SK-N-SH (cell line): ENCODE measurements around the gene ABRACL. TPM values are rescaled to one million over a fixed set of nuclear protein-coding genes. Genes with fewer than 3 reads are reported as not detected.

Experiments
- CTCF ChIA-PET: fragments of 300-600, 350-600 bp; formaldehyde crosslinking; extraction: SDS; loops from one replicate; lab custom pipeline; 2021; lab: Yijun Ruan, JAX
- POLR2A ChIA-PET: fragments of 350-600 bp; sonication (Branson Sonifier 250); formaldehyde crosslinking; extraction: SDS; loops from one replicate; lab custom pipeline; 2020; ENCODE audit warnings: antibody characterized with exemption, inconsistent platforms; lab: Yijun Ruan, JAX
- DNase-seq: peaks from one replicate; pipeline ENCODE4 v3.0.0; 2012
- H2AFZ ChIP-seq: fragments of 200-600 bp; sonication (generic); 2 replicates; pipeline ENCODE4 v1.8.1; 2016; ENCODE audit warnings: antibody characterized with exemption, mild to moderate bottlenecking, low read depth
- H3F3A ChIP-seq: fragments of 200-600 bp; sonication (generic); replicated peaks from 2 replicates; pipeline ENCODE3; 2016; ENCODE audit warnings: antibody characterized with exemption, mild to moderate bottlenecking; ENCODE audit not compliant: insufficient read depth
- H3K27ac ChIP-seq, 2 experiments: fragments of 200-500 bp in 1 of 2; fragments of 200-600 bp in 1 of 2; sonication (Bioruptor generic) in 1 of 2; sonication (generic), shearing (Covaris generic) in 1 of 2; 2 replicates each; pipeline versions ENCODE4 v1.5.1 to v1.6.1; 2014 to 2016; ENCODE audit warnings: low read depth in 2 of 2, inconsistent platforms in 1 of 2, low read length in 1 of 2, mild to moderate bottlenecking in 1 of 2, mixed read lengths in 1 of 2
- H3K27me3 ChIP-seq: fragments of 200-600 bp; sonication (generic), shearing (Covaris generic); 2 replicates; pipeline ENCODE4 v1.6.1; 2016; ENCODE audit warnings: mixed run types; ENCODE audit not compliant: insufficient read depth
- H3K36me3 ChIP-seq, 2 experiments: fragments of 200-500 bp in 1 of 2; fragments of 200-600 bp in 1 of 2; sonication (Bioruptor generic) in 1 of 2; sonication (generic) in 1 of 2; replicated peaks in 1 of 2; 2 replicates each; pipeline versions ENCODE3 to v1.5.1; 2014 to 2016; ENCODE audit warnings: low read length in 1 of 2, mild to moderate bottlenecking in 1 of 2; ENCODE audit not compliant: insufficient read depth in 2 of 2, control insufficient read depth in 1 of 2
- H3K4me1 ChIP-seq, 2 experiments: fragments of 200-500 bp in 1 of 2; fragments of 200-600 bp in 1 of 2; sonication (Bioruptor generic) in 1 of 2; sonication (generic), shearing (Covaris generic) in 1 of 2; 2 replicates each; pipeline versions ENCODE4 v1.5.1 to v1.6.1; 2014 to 2016; ENCODE audit warnings: low read depth in 1 of 2, low read length in 1 of 2, mixed run types in 1 of 2; ENCODE audit not compliant: insufficient read depth in 2 of 2, control insufficient read depth in 1 of 2
- H3K4me2 ChIP-seq: fragments of 200-600 bp; sonication (generic), shearing (Covaris generic); 2 replicates; pipeline ENCODE4 v1.6.1; 2017; ENCODE audit warnings: mixed run types
- H3K4me3 ChIP-seq, 2 experiments: fragments of 200-500 bp in 1 of 2; fragments of 200-600 bp in 1 of 2; sonication (Bioruptor generic) in 1 of 2; sonication (generic), shearing (Covaris generic) in 1 of 2; 2 replicates each; pipeline versions ENCODE4 v1.5.1 to v1.8.1; 2014 to 2016; ENCODE audit warnings: low read depth in 2 of 2, inconsistent platforms in 1 of 2, low read length in 1 of 2, mild to moderate bottlenecking in 1 of 2, mixed read lengths in 1 of 2, moderate library complexity in 1 of 2
- H3K79me2 ChIP-seq: fragments of 200-600 bp; sonication (generic); 2 replicates; pipeline ENCODE4 v1.8.1; 2017; ENCODE audit warnings: mild to moderate bottlenecking; ENCODE audit not compliant: insufficient read depth
- H3K9ac ChIP-seq: fragments of 200-600 bp; sonication (generic); 2 replicates; pipeline ENCODE4 v1.6.1; 2017; ENCODE audit warnings: mixed run types
- H3K9me2 ChIP-seq: fragments of 200-600 bp; sonication (generic); 2 replicates; pipeline ENCODE4 v1.6.1; 2017; ENCODE audit warnings: mixed run types
- H3K9me3 ChIP-seq: fragments of 200-600 bp; sonication (generic); 2 replicates; pipeline ENCODE4 v1.6.1; 2017; ENCODE audit warnings: mixed run types, mild to moderate bottlenecking, moderate library complexity
- H4K20me1 ChIP-seq: fragments of 200-600 bp; sonication (generic); 2 replicates; pipeline ENCODE4 v1.6.1; 2017; ENCODE audit warnings: mild to moderate bottlenecking, mixed run types; ENCODE audit not compliant: insufficient read depth
- ELF1 ChIP-seq: IDR thresholded peaks from 2 replicates; pipeline ENCODE4 v1.4.0; 2012
- FOSL2 ChIP-seq: IDR thresholded peaks from 2 replicates; pipeline ENCODE4 v1.4.0; 2012; ENCODE audit warnings: low read depth, mild to moderate bottlenecking, moderate library complexity, borderline replicate concordance
- FOXM1 ChIP-seq: IDR thresholded peaks from 2 replicates; pipeline ENCODE4 v1.4.0; 2012; ENCODE audit warnings: low read depth, mild to moderate bottlenecking
- GABPA ChIP-seq: IDR thresholded peaks from 2 replicates; pipeline ENCODE4 v1.4.0; 2012; ENCODE audit warnings: low read depth, mild to moderate bottlenecking
- GATA2 ChIP-seq: sonication (generic); formaldehyde crosslinking; IDR thresholded peaks from 2 replicates; pipeline ENCODE4 v1.5.0; 2020; ENCODE audit warnings: mild to moderate bottlenecking, missing genetic modification reagents
- MEF2A ChIP-seq: IDR thresholded peaks from 2 replicates; pipeline ENCODE4 v1.4.0; 2012; ENCODE audit warnings: low read depth, borderline replicate concordance
- MXI1 ChIP-seq: IDR thresholded peaks from 2 replicates; pipeline ENCODE4 v1.6.1; 2012; ENCODE audit warnings: mild to moderate bottlenecking, low read depth, low read length, improper control_type of control experiment
- NFIC ChIP-seq: IDR thresholded peaks from 2 replicates; pipeline ENCODE4 v1.4.0; 2012; ENCODE audit warnings: borderline replicate concordance
- RCOR1 ChIP-seq: fragments of 150-350 bp; IDR thresholded peaks from 2 replicates; pipeline ENCODE4 v1.6.1; 2017; ENCODE audit warnings: antibody characterized with exemption, low read length
- RFX5 ChIP-seq: IDR thresholded peaks from 2 replicates; pipeline ENCODE4 v1.6.1; 2012; ENCODE audit warnings: mild to moderate bottlenecking, improper control_type of control experiment, low read length
- RXRA ChIP-seq: IDR thresholded peaks from 2 replicates; pipeline ENCODE4 v1.4.0; 2012; ENCODE audit warnings: low read depth, mild to moderate bottlenecking, borderline replicate concordance
- SMC3 ChIP-seq: IDR thresholded peaks from 2 replicates; pipeline ENCODE4 v1.6.1; 2012; ENCODE audit warnings: low read depth, low read length, improper control_type of control experiment
- TCF12 ChIP-seq: IDR thresholded peaks from 2 replicates; pipeline ENCODE4 v1.4.0; 2012
- YY1 ChIP-seq: IDR thresholded peaks from 2 replicates; pipeline ENCODE4 v1.4.0; 2012; ENCODE audit warnings: low read depth, mild to moderate bottlenecking
- WGBS: methylation state at CpG from one replicate; pipeline ENCODE4 v1.1.6; 2017; ENCODE audit warnings: low lambda C conversion rate; 5-methylcytosine and 5-hydroxymethylcytosine counted together
- polyA plus RNA-seq, 3 experiments: library from polyadenylated mRNA; depleted of rRNA; stranded (reverse); fragments of >200 nt; gene quantifications; 2 replicates each; pipeline ENCODE4 v1.2.3, GENCODE V29; 2012
- TF ChIP-seq, protein P1 (sequence below): fragments of 150-350 bp; IDR thresholded peaks from 2 replicates; pipeline ENCODE4 v1.6.1; 2017; ENCODE audit warnings: antibody characterized with exemption, low read length, low read depth, borderline replicate concordance
- TF ChIP-seq, protein P2 (sequence below): IDR thresholded peaks from 2 replicates; pipeline ENCODE4; 2012
- TF ChIP-seq, protein P3 (sequence below): IDR thresholded peaks from 2 replicates; pipeline ENCODE4 v1.4.0; 2012; ENCODE audit warnings: low read depth, borderline replicate concordance

Gene ABRACL
- polyA plus RNA-seq, 1 of the 3 experiments (the other 2 are of a cell fraction) = 22.9 TPM

DNA sequence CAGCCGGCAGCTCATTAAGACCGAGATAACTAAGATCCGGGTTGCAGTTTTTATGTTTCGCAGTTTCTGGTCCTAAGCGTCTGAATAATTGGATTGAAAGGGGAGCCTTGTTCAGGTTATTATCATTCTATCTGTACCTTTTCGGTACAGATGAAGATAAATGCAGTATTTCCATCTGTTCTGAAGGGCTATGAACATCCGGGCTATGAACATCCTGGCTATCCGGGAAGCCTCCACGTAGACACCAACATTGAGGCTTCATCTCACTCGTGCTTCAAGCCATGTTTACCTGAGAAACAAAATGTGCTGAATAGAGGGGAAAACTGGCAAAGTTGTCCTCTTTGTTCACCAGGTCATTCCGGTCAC, 40.1 kb upstream of the ABRACL start:
- POLR2A ChIA-PET = interaction anchor here (1.1 kb wide), 1 partner anchor 17 kb away, joined by 4 read pairs; no protein-coding TSS in a partner anchor
- H3K9ac ChIP-seq = peak overlapping the region; percentile 90; the same call in 1 of the 2 replicates

DNA sequence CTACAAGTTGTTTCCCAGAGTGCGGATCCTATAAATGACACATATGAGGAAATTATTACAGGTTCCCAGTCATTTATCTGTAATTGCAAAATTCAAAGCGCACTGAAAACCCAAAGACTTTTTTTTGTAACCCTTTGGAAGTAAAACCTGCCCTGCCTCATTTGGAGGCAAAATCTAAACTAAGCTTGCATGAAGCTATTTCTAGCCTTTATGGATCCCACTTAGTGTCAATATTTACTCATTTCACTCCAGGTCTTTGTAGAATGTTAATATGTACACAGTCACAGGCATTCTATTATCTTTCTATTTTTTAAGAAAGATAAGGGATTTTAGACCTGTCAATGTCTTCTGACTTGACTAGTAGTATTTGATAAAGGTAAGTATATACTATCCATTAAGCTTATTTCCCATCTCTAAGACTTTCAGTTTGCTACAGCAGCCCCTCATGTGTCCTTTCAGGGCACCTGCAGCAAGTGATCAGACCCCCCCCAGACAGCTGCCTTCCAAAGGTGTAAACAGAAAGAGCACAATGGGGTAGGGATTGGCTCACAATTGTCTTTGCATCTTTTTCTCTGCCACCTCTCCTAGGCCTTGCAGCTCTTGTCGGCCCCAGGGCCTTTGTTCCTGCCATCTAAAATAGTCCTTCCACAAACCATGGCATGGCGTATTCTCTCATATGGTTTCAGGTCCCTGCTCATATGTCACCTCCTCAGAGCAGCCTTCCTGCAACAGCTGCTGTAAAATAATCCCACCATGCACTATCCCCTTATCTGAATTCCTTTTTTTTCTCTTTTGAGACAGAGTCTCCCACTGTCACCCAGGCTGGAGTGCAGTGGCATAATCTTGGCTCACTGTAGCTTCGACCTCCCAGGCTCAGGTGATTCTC, 39.2 kb upstream of the ABRACL start:
- H3K9ac ChIP-seq = no peak overlapping the region
- no peaks in the 10 kb centered on the region for H3F3A ChIP-seq
- peaks cover 0 to 6% of the 10 kb centered on the region in 2 experiments; a peak in 2 of 4 replicates for H3K4me1 ChIP-seq
- TF ChIP-seq GATA2 = no peak
- no peaks in the 10 kb centered on the region for H3K9me2 ChIP-seq
- peaks cover 32% of the 10 kb centered on the region for H3K79me2 ChIP-seq
- no peak overlapping the region for H3K4me3 ChIP-seq
- no peak overlapping the region for H3K4me2 ChIP-seq
- H3K27me3 ChIP-seq = no peaks in the 10 kb centered on the region
- DNase-seq = no peak
- no peak overlapping the region for H3K27ac ChIP-seq
- CTCF ChIA-PET = interaction anchor here (0.6 to 5.3 kb wide), 13 partner anchors 11 to 376 kb away, joined by 3 to 38 read pairs (median 4); no protein-coding TSS in a partner anchor
- no peaks in the 10 kb centered on the region for H3K9me3 ChIP-seq
- no peak overlapping the region for H2AFZ ChIP-seq
- POLR2A ChIA-PET = no interaction called here
- no peaks in the 10 kb centered on the region for H3K36me3 ChIP-seq
- 84% methylated on average over 5 of the region's 5 CpGs for WGBS
- H4K20me1 ChIP-seq = peaks cover 20% of the 10 kb centered on the region

More for the DNA sequence above, 40.1 kb upstream of the ABRACL start:
- no peaks in the 10 kb centered on the region for H3K27me3 ChIP-seq
- H3K9me3 ChIP-seq = no peaks in the 10 kb centered on the region
- H3F3A ChIP-seq = no peaks in the 10 kb centered on the region
- no peaks in the 10 kb centered on the region for H3K36me3 ChIP-seq
- peak overlapping the region; percentile 78; the same call in 1 of the 2 replicates for H2AFZ ChIP-seq
- H3K4me2 ChIP-seq = peak overlapping the region; percentile 73; the same call in 1 of the 2 replicates
- peak overlapping the region in 1 of 2 experiments; percentile 69; a peak in 3 of 4 replicates for H3K27ac ChIP-seq
- CTCF ChIA-PET = interaction anchor here (0.6 to 5.3 kb wide), 18 partner anchors 8 to 377 kb away, joined by 3 to 38 read pairs (median 4); no protein-coding TSS in a partner anchor
- WGBS = 12% methylated on average over 11 of the region's 11 CpGs
- H3K4me1 ChIP-seq = peaks cover 0 to 6% of the 10 kb centered on the region in 2 experiments; a peak in 2 of 4 replicates
- TF ChIP-seq SMC3 (no peak), FOSL2 (no peak), GATA2 (peak; percentile 35; the same call in 1 of the 2 replicates)
- TF ChIP-seq, protein P1, sequence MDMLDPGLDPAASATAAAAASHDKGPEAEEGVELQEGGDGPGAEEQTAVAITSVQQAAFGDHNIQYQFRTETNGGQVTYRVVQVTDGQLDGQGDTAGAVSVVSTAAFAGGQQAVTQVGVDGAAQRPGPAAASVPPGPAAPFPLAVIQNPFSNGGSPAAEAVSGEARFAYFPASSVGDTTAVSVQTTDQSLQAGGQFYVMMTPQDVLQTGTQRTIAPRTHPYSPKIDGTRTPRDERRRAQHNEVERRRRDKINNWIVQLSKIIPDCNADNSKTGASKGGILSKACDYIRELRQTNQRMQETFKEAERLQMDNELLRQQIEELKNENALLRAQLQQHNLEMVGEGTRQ = no peak
- TF ChIP-seq, protein P2, sequence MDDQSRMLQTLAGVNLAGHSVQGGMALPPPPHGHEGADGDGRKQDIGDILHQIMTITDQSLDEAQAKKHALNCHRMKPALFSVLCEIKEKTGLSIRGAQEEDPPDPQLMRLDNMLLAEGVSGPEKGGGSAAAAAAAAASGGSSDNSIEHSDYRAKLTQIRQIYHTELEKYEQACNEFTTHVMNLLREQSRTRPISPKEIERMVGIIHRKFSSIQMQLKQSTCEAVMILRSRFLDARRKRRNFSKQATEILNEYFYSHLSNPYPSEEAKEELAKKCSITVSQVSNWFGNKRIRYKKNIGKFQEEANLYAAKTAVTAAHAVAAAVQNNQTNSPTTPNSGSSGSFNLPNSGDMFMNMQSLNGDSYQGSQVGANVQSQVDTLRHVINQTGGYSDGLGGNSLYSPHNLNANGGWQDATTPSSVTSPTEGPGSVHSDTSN = no peak
- H3K79me2 ChIP-seq = peaks cover 41% of the 10 kb centered on the region
- H4K20me1 ChIP-seq = peaks cover 25% of the 10 kb centered on the region
- no peak for DNase-seq
- H3K4me3 ChIP-seq = peak overlapping the region; percentile 75 to 80
- H3K9me2 ChIP-seq = no peaks in the 10 kb centered on the region

DNA sequence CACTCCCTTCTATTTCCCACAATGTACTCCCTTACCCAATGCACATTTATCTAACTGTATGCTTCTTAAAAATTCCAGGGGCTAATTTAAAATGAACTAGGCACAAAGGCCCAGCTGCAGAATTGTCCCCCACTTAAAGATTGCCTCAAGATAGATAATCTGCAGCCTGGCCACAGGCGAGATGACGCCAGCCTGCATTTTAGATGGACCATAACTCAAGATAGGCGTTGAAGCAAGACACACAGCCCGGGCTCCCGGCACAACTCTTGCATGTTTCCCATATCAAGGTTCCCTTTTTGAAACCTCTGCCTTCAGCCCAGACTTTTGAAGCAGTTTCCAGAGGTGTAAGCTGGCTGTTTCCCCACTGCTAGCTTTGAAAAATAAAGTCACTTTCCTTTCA, 37.3 kb upstream of the ABRACL start:
- Histone ChIP-seq H3K9me3 (no peaks in the 10 kb centered on the region), H3F3A (no peaks in the 10 kb centered on the region), H3K36me3 (no peaks in the 10 kb centered on the region), H3K9me2 (no peaks in the 10 kb centered on the region), H4K20me1 (peaks cover 8% of the 10 kb centered on the region; the same call in 1 of the 2 replicates), H2AFZ (no peak overlapping the region), H3K4me3 (no peak overlapping the region), H3K79me2 (peaks cover 13% of the 10 kb centered on the region), H3K27me3 (no peaks in the 10 kb centered on the region), H3K4me1 (peaks cover 0 to 6% of the 10 kb centered on the region in 2 experiments; a peak in 2 of 4 replicates), H3K27ac (no peak overlapping the region), H3K4me2 (no peak overlapping the region), H3K9ac (no peak overlapping the region)
- WGBS = 84% methylated on average over 5 of the region's 5 CpGs
- ChIA-PET POLR2A (no interaction called here), CTCF (interaction anchor here (5.3 kb wide), 1 partner anchor 176 kb away, joined by 38 read pairs; no protein-coding TSS in a partner anchor)
- no peak for DNase-seq
- TF ChIP-seq RXRA = no peak
- no peak for TF ChIP-seq FOXM1
- no peak for TF ChIP-seq TCF12
- no peak for TF ChIP-seq MXI1
- TF ChIP-seq RCOR1 = no peak
- no peak for TF ChIP-seq MEF2A
- TF ChIP-seq YY1 = no peak
- no peak for TF ChIP-seq RFX5
- TF ChIP-seq GATA2 = no peak
- TF ChIP-seq NFIC = no peak
- no peak for TF ChIP-seq FOSL2
- no peak for TF ChIP-seq ELF1
- TF ChIP-seq, protein P2 = no peak
- no peak for TF ChIP-seq GABPA
- TF ChIP-seq, protein P3, sequence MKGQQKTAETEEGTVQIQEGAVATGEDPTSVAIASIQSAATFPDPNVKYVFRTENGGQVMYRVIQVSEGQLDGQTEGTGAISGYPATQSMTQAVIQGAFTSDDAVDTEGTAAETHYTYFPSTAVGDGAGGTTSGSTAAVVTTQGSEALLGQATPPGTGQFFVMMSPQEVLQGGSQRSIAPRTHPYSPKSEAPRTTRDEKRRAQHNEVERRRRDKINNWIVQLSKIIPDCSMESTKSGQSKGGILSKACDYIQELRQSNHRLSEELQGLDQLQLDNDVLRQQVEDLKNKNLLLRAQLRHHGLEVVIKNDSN = no peak
